Measurements from ENCODE around the gene AGPAT3.
"Not testable (repeated sequence)": the region's sequence is repeated elsewhere in the genome, so short reads cannot be mapped to it uniquely, and the experiment has no call there.

Gene AGPAT3

GRCh38 chr21:43892984-43893535 is 28.0 kb downstream of the AGPAT3 start:
- Histone ChIP-seq H3K4me1 (ENCODE audit: control insufficient read depth, insufficient read depth, low read length) (peaks cover 7% of the 10 kb centered on the region), H3K4me3 (ENCODE audit: low read depth, low read length) (no peak overlapping the region), H3K9ac (ENCODE audit: low read depth, low read length) (no peak overlapping the region), H3K9me3 (ENCODE audit: control insufficient read depth, insufficient read depth, low read length) (no peaks in the 10 kb centered on the region), H3K36me3 (ENCODE audit: control insufficient read depth, insufficient read depth, low read length) (no peaks in the 10 kb centered on the region), H3K27me3 (ENCODE audit: control insufficient read depth, insufficient read depth, low read length) (no peaks in the 10 kb centered on the region)

GRCh38 chr21:43893536-43894205 is 28.6 kb downstream of the AGPAT3 start:
- no peaks in the 10 kb centered on the region for H3K36me3 ChIP-seq (ENCODE audit: control insufficient read depth, insufficient read depth, low read length)
- no peaks in the 10 kb centered on the region for H3K9me3 ChIP-seq (ENCODE audit: control insufficient read depth, insufficient read depth, low read length)
- no peaks in the 10 kb centered on the region for H3K27me3 ChIP-seq (ENCODE audit: control insufficient read depth, insufficient read depth, low read length)
- peaks cover 7% of the 10 kb centered on the region for H3K4me1 ChIP-seq (ENCODE audit: control insufficient read depth, insufficient read depth, low read length)
- no peak overlapping the region for H3K9ac ChIP-seq (ENCODE audit: low read depth, low read length)
- H3K4me3 ChIP-seq (ENCODE audit: low read depth, low read length) = no peak overlapping the region

GRCh38 chr21:43894206-43894577 is 29.2 kb downstream of the AGPAT3 start:
- Histone ChIP-seq H3K9ac (ENCODE audit: low read depth, low read length) (no peak overlapping the region), H3K4me3 (ENCODE audit: low read depth, low read length) (no peak overlapping the region), H3K36me3 (ENCODE audit: control insufficient read depth, insufficient read depth, low read length) (no peaks in the 10 kb centered on the region), H3K27me3 (ENCODE audit: control insufficient read depth, insufficient read depth, low read length) (no peaks in the 10 kb centered on the region), H3K4me1 (ENCODE audit: control insufficient read depth, insufficient read depth, low read length) (peaks cover 7% of the 10 kb centered on the region), H3K9me3 (ENCODE audit: control insufficient read depth, insufficient read depth, low read length) (peaks cover 3% of the 10 kb centered on the region)

- Histone ChIP-seq H3K9ac (ENCODE audit: low read depth, low read length) (no peak overlapping the region), H3K36me3 (ENCODE audit: control insufficient read depth, insufficient read depth, low read length) (no peaks in the 10 kb centered on the region), H3K9me3 (ENCODE audit: control insufficient read depth, insufficient read depth, low read length) (peaks cover 3% of the 10 kb centered on the region), H3K4me3 (ENCODE audit: low read depth, low read length) (no peak overlapping the region), H3K27me3 (ENCODE audit: control insufficient read depth, insufficient read depth, low read length) (no peaks in the 10 kb centered on the region), H3K4me1 (ENCODE audit: control insufficient read depth, insufficient read depth, low read length) (no peaks in the 10 kb centered on the region)
Observed at GRCh38 chr21:43895196-43895595, 30.2 kb downstream of the AGPAT3 start.

GRCh38 chr21:43896696-43897299 is 31.8 kb downstream of the AGPAT3 start:
- H3K4me3 ChIP-seq (ENCODE audit: low read depth, low read length); H3K9ac ChIP-seq (ENCODE audit: low read depth, low read length); H3K36me3 ChIP-seq (ENCODE audit: control insufficient read depth, insufficient read depth, low read length); H3K27me3 ChIP-seq (ENCODE audit: control insufficient read depth, insufficient read depth, low read length); H3K4me1 ChIP-seq (ENCODE audit: control insufficient read depth, insufficient read depth, low read length); H3K9me3 ChIP-seq (ENCODE audit: control insufficient read depth, insufficient read depth, low read length): not testable (repeated sequence)

GRCh38 chr21:43899307-43900077 is 34.5 kb downstream of the AGPAT3 start:
- no peaks in the 10 kb centered on the region for H3K36me3 ChIP-seq (ENCODE audit: control insufficient read depth, insufficient read depth, low read length)
- no peak overlapping the region for H3K9ac ChIP-seq (ENCODE audit: low read depth, low read length)
- H3K4me1 ChIP-seq (ENCODE audit: control insufficient read depth, insufficient read depth, low read length) = no peaks in the 10 kb centered on the region
- H3K9me3 ChIP-seq (ENCODE audit: control insufficient read depth, insufficient read depth, low read length) = peaks cover 3% of the 10 kb centered on the region
- H3K4me3 ChIP-seq (ENCODE audit: low read depth, low read length) = no peak overlapping the region
- H3K27me3 ChIP-seq (ENCODE audit: control insufficient read depth, insufficient read depth, low read length) = no peaks in the 10 kb centered on the region

GRCh38 chr21:43900078-43900385 is 35.0 kb downstream of the AGPAT3 start:
- Histone ChIP-seq H3K36me3 (ENCODE audit: control insufficient read depth, insufficient read depth, low read length) (no peaks in the 10 kb centered on the region), H3K9me3 (ENCODE audit: control insufficient read depth, insufficient read depth, low read length) (peaks cover 3% of the 10 kb centered on the region), H3K9ac (ENCODE audit: low read depth, low read length) (no peak overlapping the region), H3K4me3 (ENCODE audit: low read depth, low read length) (no peak overlapping the region), H3K4me1 (ENCODE audit: control insufficient read depth, insufficient read depth, low read length) (no peaks in the 10 kb centered on the region), H3K27me3 (ENCODE audit: control insufficient read depth, insufficient read depth, low read length) (no peaks in the 10 kb centered on the region)

- Histone ChIP-seq H3K9ac (ENCODE audit: low read depth, low read length) (no peak overlapping the region), H3K9me3 (ENCODE audit: control insufficient read depth, insufficient read depth, low read length) (peaks cover 3% of the 10 kb centered on the region), H3K4me3 (ENCODE audit: low read depth, low read length) (no peak overlapping the region), H3K4me1 (ENCODE audit: control insufficient read depth, insufficient read depth, low read length) (no peaks in the 10 kb centered on the region), H3K27me3 (ENCODE audit: control insufficient read depth, insufficient read depth, low read length) (no peaks in the 10 kb centered on the region), H3K36me3 (ENCODE audit: control insufficient read depth, insufficient read depth, low read length) (no peaks in the 10 kb centered on the region)
Observed at GRCh38 chr21:43900690-43901089, 35.7 kb downstream of the AGPAT3 start.

GRCh38 chr21:43902441-43902840 is 37.4 kb downstream of the AGPAT3 start:
- Histone ChIP-seq H3K4me3 (ENCODE audit: low read depth, low read length) (no peak overlapping the region), H3K36me3 (ENCODE audit: control insufficient read depth, insufficient read depth, low read length) (no peaks in the 10 kb centered on the region), H3K4me1 (ENCODE audit: control insufficient read depth, insufficient read depth, low read length) (no peaks in the 10 kb centered on the region)

GRCh38 chr21:43903451-43904091 is 38.5 kb downstream of the AGPAT3 start:
- Histone ChIP-seq H3K36me3 (ENCODE audit: control insufficient read depth, insufficient read depth, low read length) (no peaks in the 10 kb centered on the region), H3K9me3 (ENCODE audit: control insufficient read depth, insufficient read depth, low read length) (peaks cover 3% of the 10 kb centered on the region), H3K4me1 (ENCODE audit: control insufficient read depth, insufficient read depth, low read length) (no peaks in the 10 kb centered on the region), H3K9ac (ENCODE audit: low read depth, low read length) (no peak overlapping the region), H3K4me3 (ENCODE audit: low read depth, low read length) (no peak overlapping the region), H3K27me3 (ENCODE audit: control insufficient read depth, insufficient read depth, low read length) (no peaks in the 10 kb centered on the region)

More at GRCh38 chr21:43902441-43902840, 37.4 kb downstream of the AGPAT3 start:
- peaks cover 3% of the 10 kb centered on the region for H3K9me3 ChIP-seq (ENCODE audit: control insufficient read depth, insufficient read depth, low read length)
- H3K9ac ChIP-seq (ENCODE audit: low read depth, low read length) = no peak overlapping the region
- no peaks in the 10 kb centered on the region for H3K27me3 ChIP-seq (ENCODE audit: control insufficient read depth, insufficient read depth, low read length)

- Histone ChIP-seq H3K9ac (ENCODE audit: low read depth, low read length) (no peak overlapping the region), H3K4me3 (ENCODE audit: low read depth, low read length) (no peak overlapping the region), H3K27me3 (ENCODE audit: control insufficient read depth, insufficient read depth, low read length) (no peaks in the 10 kb centered on the region), H3K36me3 (ENCODE audit: control insufficient read depth, insufficient read depth, low read length) (no peaks in the 10 kb centered on the region), H3K9me3 (ENCODE audit: control insufficient read depth, insufficient read depth, low read length) (no peaks in the 10 kb centered on the region), H3K4me1 (ENCODE audit: control insufficient read depth, insufficient read depth, low read length) (no peaks in the 10 kb centered on the region)
Observed at GRCh38 chr21:43904331-43904781, 39.3 kb downstream of the AGPAT3 start.

All from iPS-15b (cell line).